ENCODE measurements around the gene CKAP2L. TPM values are rescaled to one million over a fixed set of nuclear protein-coding genes. Genes with fewer than 3 reads are reported as not detected.

The CKAP2L gene
- total and polyA plus RNA-seq, 2 donors (not counting 3 experiments of a cell fraction or from before 2014, with no cell fraction given) = 3.4 to 30.7 TPM

DNA sequence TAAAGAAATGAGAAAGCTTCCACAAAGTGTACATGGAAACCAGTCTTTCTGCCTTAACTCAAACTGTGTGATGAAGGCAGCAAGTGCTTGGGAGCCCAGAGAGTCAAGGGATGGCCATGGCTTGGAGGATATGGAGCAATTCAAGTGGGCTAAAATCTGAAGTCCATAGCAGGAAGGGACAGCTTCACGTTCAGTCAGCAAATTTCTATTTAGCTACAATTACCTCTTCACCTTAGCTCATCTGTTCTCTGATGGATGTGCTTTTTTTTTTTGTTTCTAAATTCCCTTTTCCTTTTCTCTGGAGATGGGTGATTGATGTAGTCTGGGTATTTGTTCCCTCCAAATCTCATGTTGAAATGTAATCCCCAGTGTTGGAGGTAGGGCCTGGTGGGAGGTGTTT, 24.8 kb upstream of the CKAP2L start:
- intact Hi-C loops (cut with micrococcal nuclease) (no loop called here), dilution Hi-C loops (cut with MboI; ENCODE audit: extremely low pct_ligation_motif_present, low sequenced_read_pairs) (no loop called here)
- no peak overlapping the region for H3K27ac ChIP-seq (ENCODE audit: insufficient read depth, low read depth, low read length)
- DNase-seq (ENCODE audit: low read depth, low spot score) (no peak), FAIRE-seq (no peak)
- no peak overlapping the region for H2AFZ ChIP-seq (ENCODE audit: low read depth, low read length)
- CTCF ChIA-PET = interaction anchor here (1.1 to 1.2 kb wide), 2 partner anchors 21 to 152 kb away, joined by 5 to 6 read pairs; no protein-coding TSS in a partner anchor
- no peak overlapping the region for H3K9ac ChIP-seq (replicated peaks; ENCODE audit: extremely low read depth, insufficient read depth, low read length)
- no peaks in the 10 kb centered on the region for H3K79me2 ChIP-seq (ENCODE audit: control insufficient read depth, insufficient read depth, low read length)
- POLR2A ChIA-PET = interaction anchor here (0.6 kb wide), 1 partner anchor 93 kb away, joined by 5 read pairs; no protein-coding TSS in a partner anchor
- TF ChIP-seq JUN (IDR thresholded peaks at IDR 0.05; ENCODE audit: borderline replicate concordance, insufficient read depth, insufficient read length, low read depth) = no peak
- TF ChIP-seq, protein P1, sequence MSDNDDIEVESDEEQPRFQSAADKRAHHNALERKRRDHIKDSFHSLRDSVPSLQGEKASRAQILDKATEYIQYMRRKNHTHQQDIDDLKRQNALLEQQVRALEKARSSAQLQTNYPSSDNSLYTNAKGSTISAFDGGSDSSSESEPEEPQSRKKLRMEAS (IDR thresholded peaks at IDR 0.05; ENCODE audit: insufficient read depth, insufficient read length) = no peak
- TF ChIP-seq POLR2AphosphoS5 (IDR thresholded peaks at IDR 0.05; ENCODE audit: insufficient read depth, low read depth, low read length) = no peak
- no peak for TF ChIP-seq GATA2 (IDR thresholded peaks at IDR 0.05; ENCODE audit: insufficient read depth, insufficient read length, low read depth, low read length)
- TF ChIP-seq POLR2A (IDR thresholded peaks at IDR 0.05; ENCODE audit: low read depth, low read length) = no peak
- TF ChIP-seq, protein P2, sequence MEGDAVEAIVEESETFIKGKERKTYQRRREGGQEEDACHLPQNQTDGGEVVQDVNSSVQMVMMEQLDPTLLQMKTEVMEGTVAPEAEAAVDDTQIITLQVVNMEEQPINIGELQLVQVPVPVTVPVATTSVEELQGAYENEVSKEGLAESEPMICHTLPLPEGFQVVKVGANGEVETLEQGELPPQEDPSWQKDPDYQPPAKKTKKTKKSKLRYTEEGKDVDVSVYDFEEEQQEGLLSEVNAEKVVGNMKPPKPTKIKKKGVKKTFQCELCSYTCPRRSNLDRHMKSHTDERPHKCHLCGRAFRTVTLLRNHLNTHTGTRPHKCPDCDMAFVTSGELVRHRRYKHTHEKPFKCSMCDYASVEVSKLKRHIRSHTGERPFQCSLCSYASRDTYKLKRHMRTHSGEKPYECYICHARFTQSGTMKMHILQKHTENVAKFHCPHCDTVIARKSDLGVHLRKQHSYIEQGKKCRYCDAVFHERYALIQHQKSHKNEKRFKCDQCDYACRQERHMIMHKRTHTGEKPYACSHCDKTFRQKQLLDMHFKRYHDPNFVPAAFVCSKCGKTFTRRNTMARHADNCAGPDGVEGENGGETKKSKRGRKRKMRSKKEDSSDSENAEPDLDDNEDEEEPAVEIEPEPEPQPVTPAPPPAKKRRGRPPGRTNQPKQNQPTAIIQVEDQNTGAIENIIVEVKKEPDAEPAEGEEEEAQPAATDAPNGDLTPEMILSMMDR (IDR thresholded peaks at IDR 0.05; ENCODE audit: extremely low read depth in 1 of 2, insufficient read depth in 1 of 2, low read depth in 1 of 2, low read length in 2 of 2) = no peak
- TF ChIP-seq MYC (IDR thresholded peaks at IDR 0.05; ENCODE audit: low read depth, low read length) = no peak
- no peak for TF ChIP-seq EZH2 (IDR thresholded peaks at IDR 0.05; ENCODE audit: borderline replicate concordance, low read depth, low read length, severe bottlenecking)
- no peak for TF ChIP-seq FOS (IDR thresholded peaks at IDR 0.05; ENCODE audit: borderline replicate concordance, insufficient read depth, low read length)
- no peaks in the 10 kb centered on the region for H3K36me3 ChIP-seq (ENCODE audit: control insufficient read depth in 2 of 2, extremely low read depth in 1 of 2, insufficient read depth in 2 of 2, low read length in 2 of 2)
- H4K20me1 ChIP-seq (replicated peaks; ENCODE audit: control insufficient read depth, extremely low read depth, insufficient read depth, low read length) = no peaks in the 10 kb centered on the region
- H3K9me3 ChIP-seq (replicated peaks; ENCODE audit: control insufficient read depth, insufficient read depth, low read length) = no peaks in the 10 kb centered on the region
- peaks cover 39% of the 10 kb centered on the region for H3K4me1 ChIP-seq (ENCODE audit: control insufficient read depth, extremely low read depth, insufficient read depth, low read length)
- no peak overlapping the region for H3K4me2 ChIP-seq (ENCODE audit: insufficient read depth, low read length)
- no peak overlapping the region for H3K4me3 ChIP-seq (replicated peaks in 1 of 3; ENCODE audit: insufficient read depth in 1 of 3, low read depth in 1 of 3, low read length in 3 of 3)
- no peaks in the 10 kb centered on the region for H3K9me1 ChIP-seq (replicated peaks; ENCODE audit: control insufficient read depth, extremely low read depth, insufficient read depth, low read length)
- no peaks in the 10 kb centered on the region for H3K27me3 ChIP-seq (ENCODE audit: control insufficient read depth in 2 of 2, insufficient read depth in 2 of 2, low read length in 2 of 2)
- no TSS peak for BruUV-seq (replicated peaks)

All from endothelial cell of umbilical vein (primary cell).